GM10266 (cell line): ENCODE measurements around the gene SLC7A8.

ENCODE experiments used
- DNase-seq: peaks from one replicate; pipeline ENCODE4 v3.0.0; 2012; ENCODE audit errors: extremely low spot score
- TF ChIP-seq, protein P1 (sequence below): IDR thresholded peaks from 2 replicates; pipeline ENCODE4 v1.5.1; 2012; ENCODE audit warnings: mild to moderate bottlenecking, low read depth; ENCODE audit not compliant: control insufficient read depth, insufficient read depth; ENCODE audit errors: missing control alignments

Gene SLC7A8

DNA sequence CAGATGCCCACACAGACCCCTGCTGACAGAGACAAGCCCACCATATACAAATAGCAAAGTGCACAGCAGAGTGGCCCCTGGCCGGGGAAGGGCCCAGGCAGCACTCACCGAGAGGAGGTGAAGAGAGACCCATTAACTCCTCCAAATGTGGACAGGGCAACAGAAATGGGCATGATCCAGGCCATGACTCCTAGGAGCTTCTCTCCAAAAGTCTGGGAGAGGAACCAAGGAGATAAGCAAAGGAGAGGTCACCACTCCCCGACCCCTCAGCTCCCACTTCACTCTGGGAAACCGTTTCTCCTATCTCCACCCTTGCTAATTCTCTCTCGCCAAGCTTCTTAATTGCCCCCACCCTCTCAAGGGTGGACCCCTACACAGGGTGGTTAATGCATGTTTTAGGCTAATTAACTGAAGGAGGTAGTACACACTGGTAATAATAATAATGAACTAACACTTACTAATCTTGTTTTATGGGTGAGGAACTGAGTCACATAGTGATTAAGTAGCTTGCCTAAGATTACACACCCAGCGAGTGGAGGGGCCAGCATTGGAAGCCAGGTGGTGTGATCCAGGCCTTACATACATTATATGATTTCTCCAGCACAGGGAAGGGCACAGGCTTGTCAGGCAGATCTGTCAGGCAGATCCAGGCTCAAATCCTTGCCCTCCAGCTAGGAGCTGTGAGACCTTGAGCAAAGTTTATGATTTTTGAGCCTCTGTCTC is 45.5 kb downstream of the SLC7A8 start:
- TF ChIP-seq, protein P1, sequence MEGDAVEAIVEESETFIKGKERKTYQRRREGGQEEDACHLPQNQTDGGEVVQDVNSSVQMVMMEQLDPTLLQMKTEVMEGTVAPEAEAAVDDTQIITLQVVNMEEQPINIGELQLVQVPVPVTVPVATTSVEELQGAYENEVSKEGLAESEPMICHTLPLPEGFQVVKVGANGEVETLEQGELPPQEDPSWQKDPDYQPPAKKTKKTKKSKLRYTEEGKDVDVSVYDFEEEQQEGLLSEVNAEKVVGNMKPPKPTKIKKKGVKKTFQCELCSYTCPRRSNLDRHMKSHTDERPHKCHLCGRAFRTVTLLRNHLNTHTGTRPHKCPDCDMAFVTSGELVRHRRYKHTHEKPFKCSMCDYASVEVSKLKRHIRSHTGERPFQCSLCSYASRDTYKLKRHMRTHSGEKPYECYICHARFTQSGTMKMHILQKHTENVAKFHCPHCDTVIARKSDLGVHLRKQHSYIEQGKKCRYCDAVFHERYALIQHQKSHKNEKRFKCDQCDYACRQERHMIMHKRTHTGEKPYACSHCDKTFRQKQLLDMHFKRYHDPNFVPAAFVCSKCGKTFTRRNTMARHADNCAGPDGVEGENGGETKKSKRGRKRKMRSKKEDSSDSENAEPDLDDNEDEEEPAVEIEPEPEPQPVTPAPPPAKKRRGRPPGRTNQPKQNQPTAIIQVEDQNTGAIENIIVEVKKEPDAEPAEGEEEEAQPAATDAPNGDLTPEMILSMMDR, result no peak

DNA sequence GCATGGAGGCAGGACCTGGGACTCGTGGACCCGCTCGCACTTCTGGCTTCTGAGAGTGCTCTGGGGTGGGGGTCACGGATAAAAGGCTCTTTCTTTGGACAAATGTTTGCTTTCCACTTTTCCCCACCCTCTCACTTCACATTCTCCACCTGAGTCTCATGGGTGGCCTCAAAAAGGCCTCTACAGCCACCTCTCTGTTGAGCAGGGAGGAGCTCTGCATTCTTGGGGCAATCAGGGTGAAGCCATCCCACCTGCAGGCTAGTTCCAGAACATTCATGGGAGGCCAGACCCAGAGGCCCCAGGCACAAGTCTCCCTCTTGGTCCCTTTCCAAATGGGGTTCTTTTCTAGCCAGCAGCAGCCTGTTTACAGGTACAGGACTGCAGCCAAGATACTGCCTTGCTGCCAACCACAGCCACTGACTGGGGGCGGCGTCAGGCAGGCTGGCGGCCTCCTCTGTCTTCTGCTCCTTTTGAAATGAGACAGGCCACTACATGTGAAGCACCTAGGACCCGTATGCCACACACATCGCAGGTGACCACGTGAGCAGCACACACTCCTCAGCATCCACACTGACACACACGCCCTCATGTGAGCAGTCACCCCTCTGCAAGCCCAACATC is 46.2 kb downstream of the SLC7A8 start:
- DNase-seq, result no peak
- TF ChIP-seq, protein P1, result no peak

More for the DNA sequence above, 45.5 kb downstream of the SLC7A8 start:
- no peak for DNase-seq

DNA sequence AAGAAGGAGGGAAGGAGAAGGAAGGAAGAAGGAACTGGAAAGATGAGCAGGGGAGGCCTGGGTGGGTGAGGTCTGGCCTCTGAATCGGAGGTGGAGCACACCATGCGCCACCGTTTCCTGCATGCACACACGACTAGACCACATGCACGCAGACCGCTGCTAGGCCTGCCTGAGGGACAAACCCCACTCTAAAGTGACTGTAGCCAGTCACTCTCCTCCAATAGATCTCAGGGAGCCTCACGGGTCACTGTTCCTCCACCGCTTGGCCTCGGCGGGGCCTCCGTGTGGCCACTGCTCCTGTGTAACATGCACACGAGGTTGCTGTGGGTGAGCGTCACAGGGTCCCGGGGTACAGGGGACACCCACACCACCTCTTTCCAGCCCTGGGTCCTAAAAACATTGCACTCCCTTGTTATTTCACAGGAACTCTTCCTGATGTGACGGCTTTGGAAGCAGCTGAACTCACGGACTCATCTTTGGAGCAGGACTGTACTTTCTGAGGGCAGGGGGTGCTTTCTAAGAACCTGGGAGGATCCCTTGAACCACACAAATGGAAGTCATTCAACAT is 46.8 kb downstream of the SLC7A8 start:
- no peak for DNase-seq

DNA sequence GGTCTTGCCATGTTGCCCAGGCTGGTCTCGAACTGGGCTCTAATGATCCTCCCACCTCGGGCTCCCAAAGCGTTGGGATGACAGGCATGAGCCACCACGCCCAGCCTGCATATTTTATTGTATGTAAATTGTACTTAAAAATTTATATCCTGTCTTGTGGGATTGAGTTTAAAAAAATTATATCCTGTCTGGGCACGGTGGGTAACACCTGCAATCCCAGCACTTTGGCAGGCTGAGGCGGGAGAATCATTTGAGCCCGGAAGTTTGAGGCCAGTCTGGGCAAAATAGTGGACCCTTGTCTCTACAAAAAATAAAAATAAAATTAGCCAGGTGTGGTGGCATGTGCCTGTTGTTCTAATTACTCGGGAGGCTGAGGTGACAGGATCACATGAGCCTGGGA is 50.5 kb downstream of the SLC7A8 start:
- TF ChIP-seq, protein P1, result no peak
- no peak for DNase-seq

More for the DNA sequence above, 46.8 kb downstream of the SLC7A8 start:
- TF ChIP-seq, protein P1, result no peak

DNA sequence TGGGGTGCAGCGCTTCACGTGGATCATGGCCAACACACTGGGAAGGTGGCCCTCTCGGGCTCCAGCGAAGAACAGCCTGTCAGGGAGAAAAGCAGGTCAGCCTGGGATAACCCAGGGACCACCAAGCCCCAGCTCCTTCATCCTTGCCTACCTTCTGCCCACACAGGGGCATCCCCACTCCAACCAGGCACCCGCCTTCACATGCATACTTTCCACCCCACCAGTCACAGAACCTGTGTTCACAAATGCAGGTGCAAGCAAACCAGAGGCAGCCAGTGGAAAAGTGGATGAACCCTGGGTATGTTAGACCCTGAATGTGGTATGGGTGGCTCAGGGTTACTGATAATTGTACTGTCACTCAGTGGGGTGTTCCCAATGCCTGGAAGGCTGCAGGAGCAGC is 52.0 kb downstream of the SLC7A8 start:
- DNase-seq, result no peak
- TF ChIP-seq, protein P1, result no peak

DNA sequence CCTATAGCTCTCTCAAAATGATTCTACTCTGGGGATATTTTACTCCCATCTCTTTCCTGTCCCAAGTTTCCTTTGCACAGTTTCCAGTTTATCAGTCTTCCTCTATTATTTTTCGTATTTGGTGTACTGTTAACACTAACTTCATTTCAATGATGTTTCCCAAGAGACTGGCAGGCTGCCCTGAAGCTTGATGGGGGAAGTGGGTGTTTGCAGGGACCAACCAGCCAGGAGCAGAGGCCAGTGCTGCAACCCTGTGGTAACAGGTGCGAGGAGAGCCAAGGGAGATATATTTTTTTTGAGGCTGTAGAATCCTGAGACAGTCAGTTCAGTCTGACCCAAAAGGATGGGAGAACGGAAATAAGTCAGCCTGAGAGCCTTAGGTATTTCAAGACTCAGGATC is 52.6 kb downstream of the SLC7A8 start:
- no peak for DNase-seq
- TF ChIP-seq, protein P1, result no peak
